ENCODE results near the gene TNFRSF14. TPM values are rescaled to one million over a fixed set of nuclear protein-coding genes. Genes with fewer than 3 reads are reported as not detected.

TNFRSF14 gene
- total RNA-seq, 1 experiment from 2014 or later, result 303 TPM

GRCh38 chr1:2601721-2602303, 45.6 kb downstream of the TNFRSF14 start:
- in situ Hi-C loops (cut with HindIII; ENCODE audit: low pct_unique_long_range_greater_than_20kb, low sequenced_read_pairs), result no loop called here
- DNase-seq (ENCODE audit: low read depth, low spot score), result no peak

GRCh38 chr1:2602311-2602835, 46.2 kb downstream of the TNFRSF14 start:
- in situ Hi-C loops (cut with HindIII; ENCODE audit: low pct_unique_long_range_greater_than_20kb, low sequenced_read_pairs), result no loop called here
- no peak for DNase-seq (ENCODE audit: low read depth, low spot score)

GRCh38 chr1:2602866-2603520, 46.8 kb downstream of the TNFRSF14 start:
- DNase-seq (ENCODE audit: low read depth, low spot score), result no peak
- in situ Hi-C loops (cut with HindIII; ENCODE audit: low pct_unique_long_range_greater_than_20kb, low sequenced_read_pairs), result no loop called here

DNA sequence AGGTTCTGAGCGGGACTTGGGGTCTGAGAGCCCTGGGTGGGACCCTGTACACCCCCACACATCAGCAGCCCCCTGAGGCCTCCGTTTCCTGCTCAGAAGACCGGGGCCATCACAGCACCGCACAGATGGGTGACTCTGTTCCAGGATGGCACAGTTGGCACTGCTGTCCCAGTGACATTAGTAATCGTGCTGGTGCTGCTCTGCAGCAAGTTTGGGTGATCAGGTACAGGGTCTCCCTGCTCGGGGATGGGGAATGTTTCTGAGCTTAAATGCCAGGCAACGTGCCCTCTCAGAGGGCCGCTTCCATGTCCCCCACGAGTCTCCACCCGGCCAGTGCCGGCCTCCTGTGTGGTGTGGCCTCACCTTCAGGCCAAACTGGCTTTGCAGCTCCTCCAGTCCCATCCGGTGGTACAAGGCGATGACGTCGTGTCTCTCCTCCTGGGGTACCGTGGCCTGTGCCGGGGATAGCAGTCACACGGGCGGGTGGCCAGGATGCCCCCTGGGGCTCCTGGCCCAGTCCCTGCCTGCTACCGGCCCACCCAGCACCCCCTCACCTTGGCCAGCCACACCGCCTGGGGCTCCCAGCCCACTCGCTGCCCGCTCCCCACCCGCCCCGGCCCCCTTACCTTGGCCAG, 47.5 kb downstream of the TNFRSF14 start:
- in situ Hi-C loops (cut with HindIII; ENCODE audit: low pct_unique_long_range_greater_than_20kb, low sequenced_read_pairs), result no loop called here
- no peak for DNase-seq (ENCODE audit: low read depth, low spot score)

GRCh38 chr1:2604156-2604843, 48.1 kb downstream of the TNFRSF14 start:
- DNase-seq (ENCODE audit: low read depth, low spot score), result no peak
- in situ Hi-C loops (cut with HindIII; ENCODE audit: low pct_unique_long_range_greater_than_20kb, low sequenced_read_pairs), result no loop called here

DNA sequence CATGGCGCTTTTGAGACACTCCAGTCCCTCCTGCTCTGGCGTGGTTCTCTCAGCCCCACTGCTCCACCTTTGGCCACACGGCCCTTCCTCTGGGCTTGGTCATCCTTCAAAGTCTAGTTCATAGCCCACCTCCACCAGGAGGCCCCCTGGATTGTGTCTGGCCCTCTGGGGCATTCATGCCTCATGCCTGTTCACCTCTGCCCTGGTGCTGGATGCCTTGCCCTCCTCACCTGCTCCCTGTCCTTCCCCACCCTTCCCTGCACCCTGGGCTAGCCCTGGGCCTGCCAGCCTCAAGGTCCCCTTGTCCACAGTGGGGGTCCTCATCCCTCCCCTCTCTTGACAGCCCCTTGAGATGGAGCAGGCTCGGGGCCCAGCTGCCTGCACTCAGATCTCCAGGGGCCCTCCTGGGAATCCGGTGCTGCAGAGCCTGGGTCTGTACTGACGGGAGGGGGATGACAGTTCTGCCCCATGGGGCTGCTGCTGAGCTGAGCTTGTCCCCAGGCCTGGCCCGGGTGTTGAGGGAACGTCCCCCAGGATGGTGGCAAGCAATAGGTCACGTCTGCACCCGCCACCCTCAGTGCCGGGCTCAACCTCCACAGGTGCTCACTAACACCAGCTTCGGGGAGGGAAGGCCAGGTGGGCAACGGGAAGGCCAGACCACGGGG, 48.8 kb downstream of the TNFRSF14 start:
- DNase-seq (ENCODE audit: low read depth, low spot score), result no peak
- in situ Hi-C loops (cut with HindIII; ENCODE audit: low pct_unique_long_range_greater_than_20kb, low sequenced_read_pairs), result no loop called here

DNA sequence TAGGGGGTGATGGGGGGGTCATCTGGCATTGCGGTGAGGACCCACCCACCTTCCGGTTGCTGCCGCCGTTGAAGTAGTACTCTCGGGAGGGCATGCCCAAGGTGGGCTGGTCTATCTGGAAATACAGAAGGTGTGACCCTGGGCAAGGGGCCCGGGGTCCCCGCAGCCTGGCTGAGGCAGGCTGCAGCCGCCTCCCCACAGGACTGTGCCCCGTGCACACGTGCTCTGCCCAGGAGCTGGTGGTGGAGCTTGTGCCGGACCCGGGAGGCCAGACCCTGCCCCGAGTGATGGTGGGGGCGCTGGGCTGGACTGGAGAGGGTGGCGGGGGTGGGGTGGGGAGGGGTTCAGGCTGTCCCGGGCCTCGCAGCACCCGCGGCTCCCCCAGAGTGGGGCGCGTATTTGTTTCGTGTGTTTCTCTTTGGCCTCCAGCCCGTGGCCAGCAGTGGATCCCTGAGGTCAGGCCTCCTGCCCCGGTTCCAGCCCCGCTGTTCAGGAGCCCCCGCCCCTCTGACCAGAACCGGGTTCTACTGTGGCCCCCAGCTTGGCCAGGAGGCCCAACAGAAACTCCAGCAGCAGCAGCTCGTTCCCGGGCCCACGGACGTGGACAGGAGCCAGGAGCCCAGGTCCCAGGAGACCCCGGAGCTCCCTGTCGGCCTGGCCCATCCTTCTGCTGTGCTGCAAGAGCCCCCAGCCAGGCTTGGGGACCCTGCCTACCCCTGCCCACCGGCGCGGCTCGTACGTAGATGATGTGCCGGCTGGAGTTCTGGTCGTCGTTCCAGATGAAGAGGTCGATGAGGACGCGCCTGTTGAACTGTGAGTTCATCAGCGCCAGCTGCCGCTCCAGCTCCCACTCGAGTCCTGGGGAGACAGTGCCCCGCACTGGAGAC, 49.6 kb downstream of the TNFRSF14 start:
- no peak for DNase-seq (ENCODE audit: low read depth, low spot score)
- in situ Hi-C loops (cut with HindIII; ENCODE audit: low pct_unique_long_range_greater_than_20kb, low sequenced_read_pairs), result no loop called here

GRCh38 chr1:2606396-2606880, 50.3 kb downstream of the TNFRSF14 start:
- in situ Hi-C loops (cut with HindIII; ENCODE audit: low pct_unique_long_range_greater_than_20kb, low sequenced_read_pairs), result no loop called here
- DNase-seq (ENCODE audit: low read depth, low spot score), result no peak

DNA sequence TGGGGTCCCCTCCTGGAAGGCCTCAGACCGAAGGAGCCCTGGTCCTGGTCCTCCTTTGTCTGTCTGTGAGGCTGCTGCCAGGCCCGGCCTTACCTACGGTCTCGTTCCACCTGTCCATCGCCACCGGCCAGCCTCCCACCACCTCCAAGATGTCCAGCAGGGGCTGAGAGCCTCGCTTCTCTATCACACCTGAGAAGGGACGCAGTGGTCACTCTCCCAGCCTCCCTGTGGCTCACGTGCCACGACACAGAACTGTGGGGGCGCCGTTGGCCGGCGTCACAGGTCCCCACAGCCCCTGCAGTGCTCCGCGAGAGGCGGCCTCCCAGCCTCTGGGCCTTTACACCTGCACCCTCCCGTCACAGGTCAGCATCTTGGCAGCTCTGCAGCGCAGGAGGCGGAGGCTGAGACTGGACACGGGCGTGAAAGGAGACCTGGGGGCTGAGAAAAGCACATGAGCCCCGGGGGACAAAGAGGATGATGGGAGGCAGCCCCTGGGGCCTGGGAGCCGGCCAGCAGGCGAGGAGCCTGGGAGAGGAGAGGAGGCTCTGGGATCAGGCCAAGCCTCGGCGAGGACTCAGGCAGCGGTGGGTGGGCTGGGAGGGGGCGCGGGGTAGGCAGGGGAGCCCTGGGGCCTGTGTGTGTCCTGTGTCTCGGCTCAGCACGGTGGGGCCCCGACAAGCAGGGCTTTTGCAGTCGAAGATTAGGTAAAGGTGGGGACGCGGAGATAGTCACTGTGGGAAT, 50.9 kb downstream of the TNFRSF14 start:
- in situ Hi-C loops (cut with HindIII; ENCODE audit: low pct_unique_long_range_greater_than_20kb, low sequenced_read_pairs), result no loop called here
- no peak for DNase-seq (ENCODE audit: low read depth, low spot score)

DNA sequence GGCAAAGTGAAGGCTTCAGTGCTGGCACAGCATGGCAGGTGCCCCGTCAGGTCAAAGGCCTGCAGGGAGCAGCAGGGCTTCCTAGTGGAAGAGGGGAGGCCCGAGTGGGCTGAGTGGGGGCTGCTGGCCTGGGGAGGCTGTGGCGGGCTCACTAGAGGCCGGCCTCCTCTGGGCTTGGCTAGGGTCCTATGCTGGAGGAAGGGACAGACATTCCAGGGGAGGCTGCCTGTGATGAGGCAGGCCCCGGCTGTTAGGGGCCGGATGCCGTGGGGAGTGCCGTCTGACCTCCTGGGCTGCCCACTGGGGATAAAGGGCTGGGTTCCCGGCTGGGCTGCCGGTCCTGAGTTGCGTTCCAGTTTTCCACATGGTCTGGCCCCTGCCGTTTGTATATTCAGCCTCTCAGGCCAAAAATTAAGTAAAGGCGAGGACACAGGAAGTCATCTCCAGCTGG, 51.5 kb downstream of the TNFRSF14 start:
- DNase-seq (ENCODE audit: low read depth, low spot score), result no peak
- in situ Hi-C loops (cut with HindIII; ENCODE audit: low pct_unique_long_range_greater_than_20kb, low sequenced_read_pairs), result no loop called here

DNA sequence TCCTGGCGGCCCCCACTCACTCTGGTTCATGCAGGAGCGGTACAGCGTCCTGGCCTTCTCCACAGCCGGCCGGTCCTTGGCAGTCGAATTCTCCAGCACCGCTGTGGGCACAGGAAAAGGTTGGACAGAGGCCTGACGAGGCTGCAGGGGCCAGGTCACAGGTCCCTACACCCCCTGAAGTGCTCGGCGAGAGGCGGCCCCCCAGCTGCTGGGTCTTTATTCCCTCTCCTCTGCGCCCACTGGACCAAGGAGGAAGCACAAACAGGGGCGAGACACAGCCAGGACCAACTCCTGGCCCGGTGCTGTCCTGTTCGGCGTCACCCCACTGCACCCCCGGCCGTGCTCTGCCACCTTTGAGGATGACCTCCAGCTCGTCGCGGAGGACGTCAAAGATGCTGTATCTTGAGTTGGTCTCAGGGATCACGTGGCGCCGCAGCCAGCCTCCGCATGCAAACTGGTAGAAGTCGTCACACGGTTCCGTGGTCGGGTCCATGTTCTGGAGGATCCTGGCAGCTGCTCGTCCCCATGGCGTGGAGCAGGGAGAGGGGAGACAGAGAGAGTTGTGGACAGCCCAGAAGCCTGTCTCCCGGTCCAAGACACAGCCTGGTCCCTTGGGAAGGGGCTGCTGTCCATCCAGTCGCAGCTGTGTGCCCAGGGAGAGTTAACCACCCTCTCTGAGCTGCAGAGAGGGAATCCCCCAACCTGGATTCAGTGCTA, 53.3 kb downstream of the TNFRSF14 start:
- in situ Hi-C loops (cut with HindIII; ENCODE audit: low pct_unique_long_range_greater_than_20kb, low sequenced_read_pairs), result no loop called here
- DNase-seq (ENCODE audit: low read depth, low spot score), result no peak

- in situ Hi-C loops (cut with HindIII; ENCODE audit: low pct_unique_long_range_greater_than_20kb, low sequenced_read_pairs), result no loop called here
- DNase-seq (ENCODE audit: low read depth, low spot score), result no peak
Observed at GRCh38 chr1:2610036-2610959, 54.1 kb downstream of the TNFRSF14 start.

DNA sequence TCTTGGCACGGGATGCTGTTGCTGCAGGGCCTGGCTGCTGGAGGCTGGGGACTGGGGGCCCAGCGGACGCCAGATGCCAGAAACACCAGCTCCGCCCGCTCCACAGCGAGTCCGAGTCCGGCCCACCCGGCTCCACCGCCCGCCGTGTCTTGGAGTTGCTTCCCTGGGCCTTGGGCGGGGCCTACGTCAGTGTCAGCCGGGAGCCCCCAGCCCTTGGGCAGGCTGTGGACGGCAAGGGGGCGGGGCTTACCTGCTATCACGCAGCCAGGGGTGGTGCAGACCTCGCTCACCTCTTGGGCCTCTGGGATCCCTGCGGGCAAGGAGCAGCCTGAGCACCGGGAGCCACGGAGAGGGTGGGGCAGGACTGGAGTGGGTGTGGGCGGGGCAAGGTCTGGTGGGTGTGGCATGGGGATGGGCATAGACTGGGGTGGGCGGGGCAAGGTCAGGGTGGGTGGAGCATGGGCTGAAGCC, 54.9 kb downstream of the TNFRSF14 start:
- in situ Hi-C loops (cut with HindIII; ENCODE audit: low pct_unique_long_range_greater_than_20kb, low sequenced_read_pairs), result no loop called here
- DNase-seq (ENCODE audit: low read depth, low spot score), result peak; percentile 13

- DNase-seq (ENCODE audit: low read depth, low spot score), result no peak
- in situ Hi-C loops (cut with HindIII; ENCODE audit: low pct_unique_long_range_greater_than_20kb, low sequenced_read_pairs), result no loop called here
Observed at GRCh38 chr1:2611621-2612437, 55.7 kb downstream of the TNFRSF14 start.
